ENCODE results near the gene TMUB1.

DNA sequence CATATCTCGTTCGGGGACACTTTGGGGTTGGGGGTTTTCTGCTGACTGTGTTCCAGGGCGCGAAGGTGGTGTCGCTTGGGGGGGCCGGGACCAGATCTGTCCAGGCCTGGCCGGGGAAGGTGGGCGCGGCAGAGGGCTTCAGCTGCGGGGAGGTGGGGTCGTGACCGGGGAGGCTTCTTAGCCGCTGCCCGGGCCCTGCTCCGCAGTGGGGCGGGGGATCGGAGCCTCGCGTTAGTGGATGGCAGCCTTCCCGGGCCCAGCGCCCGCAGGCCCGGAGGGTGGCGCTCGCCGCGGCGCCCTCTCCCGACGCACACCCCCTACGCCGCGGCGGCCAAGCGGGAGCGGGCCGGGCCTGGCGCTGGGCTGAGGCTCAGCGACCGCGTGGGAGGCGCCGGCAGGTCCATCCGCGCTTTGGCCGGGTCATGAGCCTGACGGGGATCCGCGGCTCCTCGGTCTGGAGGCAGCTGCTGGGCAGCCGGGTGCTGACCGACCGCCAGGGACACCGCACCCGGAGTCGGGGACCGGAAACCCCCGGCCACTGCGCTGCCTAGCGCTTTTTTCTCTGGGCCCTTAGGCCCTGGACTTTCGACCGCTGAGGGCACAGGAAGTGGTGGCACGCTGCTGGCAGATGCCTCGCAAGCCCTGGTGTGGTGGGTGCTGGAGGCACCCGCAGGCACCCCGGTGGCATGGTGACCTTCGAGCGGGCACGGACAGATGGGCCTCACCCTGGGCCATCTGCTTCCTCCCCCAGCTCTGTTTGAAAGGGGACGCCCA lies 4.1 kb upstream of the TMUB1 start:
- TF ChIP-seq CTCF (IDR thresholded peaks at IDR 0.05) (peak in 2 of 6 experiments; percentile 36 to 37), POLR2A (IDR thresholded peaks at IDR 0.05) (peak in 1 of 2 donors; percentile 10)
